Activated T-helper 2 cell treated with anti-CD3 and anti-CD28 coated beads, Interferon-gamma antibody, Interleukin-2, Interleukin-4, amounts not matched to agents 10 μg/mL and 5 μg/mL and 100 μg/mL, durations not matched to agents 14 hours and 24 hours and 36 hours (primary cell): Measurements from ENCODE around the gene TMA7. TPM values are rescaled to one million over a fixed set of nuclear protein-coding genes. Genes with fewer than 3 reads are reported as not detected.
"Not testable (repeated sequence)": the region's sequence is repeated elsewhere in the genome, so short reads cannot be mapped to it uniquely, and the experiment has no call there.

Source experiments
- DNase-seq: peaks from one replicate; pipeline ENCODE4 v3.0.0; 2021; ENCODE audit warnings: low spot score
- H3K27ac Mint-ChIP-seq: one replicate; pipeline ENCODE4 v1.8.0; 2021; ENCODE audit warnings: mixed read lengths
- H3K27me3 Mint-ChIP-seq: one replicate; pipeline ENCODE4 v1.8.0; 2021; ENCODE audit warnings: low read depth, mixed read lengths
- H3K36me3 Mint-ChIP-seq: one replicate; pipeline ENCODE4 v1.8.0; 2021; ENCODE audit warnings: low read depth, mixed read lengths
- H3K4me1 Mint-ChIP-seq: one replicate; pipeline ENCODE4 v1.8.0; 2021; ENCODE audit warnings: low read depth, mixed read lengths
- H3K4me3 Mint-ChIP-seq: one replicate; pipeline ENCODE4 v1.8.0; 2021; ENCODE audit warnings: low read depth, mild to moderate bottlenecking, moderate library complexity, mixed read lengths
- H3K9me3 Mint-ChIP-seq: one replicate; pipeline ENCODE4 v1.8.0; 2021; ENCODE audit warnings: mixed read lengths
- intact Hi-C: fragments of 100-400 bp; cut with micrococcal nuclease; formaldehyde crosslinking; loops from one replicate; pipeline ENCODE4 v1.15.1; 2023
- total RNA-seq: library from RNA; stranded (reverse); gene quantifications from 2 replicates; pipeline ENCODE4 v1.2.3, GENCODE V29; 2022

The TMA7 gene
- total RNA-seq, 1 donor from 2014 or later = 289 TPM

DNA sequence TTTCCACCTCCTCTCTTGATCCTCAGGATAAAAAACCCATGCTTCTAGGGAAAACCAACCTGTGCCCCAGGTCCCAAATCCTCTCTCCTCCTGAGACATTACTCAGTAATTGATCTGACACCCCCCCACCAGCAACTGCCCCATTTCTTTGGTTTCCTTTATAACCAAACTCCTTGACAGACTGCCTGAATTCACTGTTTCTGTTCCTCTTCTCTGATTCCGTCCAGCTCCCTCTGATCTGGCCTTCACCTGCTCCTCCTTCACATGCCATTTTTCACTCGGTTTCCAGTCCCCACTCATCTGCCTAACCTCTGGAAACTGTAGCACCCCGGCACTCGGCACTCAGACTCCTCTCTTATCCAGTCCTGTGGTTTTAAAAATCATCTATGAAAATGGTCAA is 2.2 kb upstream of the TMA7 start:
- H3K36me3 Mint-ChIP-seq = peaks cover 36% of the 10 kb centered on the region
- intact Hi-C loops = loop anchor here (5.0 kb wide), 1 partner anchor 251 kb away; the partner anchor contains the start of gene CDC25A

GRCh38 chr3:48440590-48440958 is 517 bp downstream of the TMA7 start:
- H3K27me3 Mint-ChIP-seq = no peaks in the 10 kb centered on the region
- H3K36me3 Mint-ChIP-seq = peaks cover 49% of the 10 kb centered on the region
- H3K4me3 Mint-ChIP-seq = peak overlapping the region; percentile 97
- H3K9me3 Mint-ChIP-seq = no peaks in the 10 kb centered on the region
- H3K27ac Mint-ChIP-seq = peak overlapping the region; percentile 90
- peaks cover 20% of the 10 kb centered on the region for H3K4me1 Mint-ChIP-seq
- no peak for DNase-seq
- intact Hi-C loops = loop anchor here (1.0 to 2.0 kb wide), 2 partner anchors 139 to 172 kb away; partner anchors contain the start of gene NME6

More for the DNA sequence above, 2.2 kb upstream of the TMA7 start:
- Mint-ChIP-seq H3K4me3 (no peak overlapping the region), H3K4me1 (peaks cover 20% of the 10 kb centered on the region), H3K27me3 (no peaks in the 10 kb centered on the region), H3K27ac (no peak overlapping the region), H3K9me3 (no peaks in the 10 kb centered on the region)
- DNase-seq = no peak

GRCh38 chr3:48441940-48442339 is 1.9 kb downstream of the TMA7 start:
- Mint-ChIP-seq H3K36me3 (peaks cover 55% of the 10 kb centered on the region), H3K27ac (no peak overlapping the region), H3K9me3 (no peaks in the 10 kb centered on the region), H3K27me3 (no peaks in the 10 kb centered on the region), H3K4me3 (peak overlapping the region; percentile 97), H3K4me1 (peaks cover 28% of the 10 kb centered on the region)
- intact Hi-C loops = loop anchor here (2.0 kb wide), 1 partner anchor 173 kb away; no protein-coding TSS in a partner anchor
- DNase-seq = no peak

DNA sequence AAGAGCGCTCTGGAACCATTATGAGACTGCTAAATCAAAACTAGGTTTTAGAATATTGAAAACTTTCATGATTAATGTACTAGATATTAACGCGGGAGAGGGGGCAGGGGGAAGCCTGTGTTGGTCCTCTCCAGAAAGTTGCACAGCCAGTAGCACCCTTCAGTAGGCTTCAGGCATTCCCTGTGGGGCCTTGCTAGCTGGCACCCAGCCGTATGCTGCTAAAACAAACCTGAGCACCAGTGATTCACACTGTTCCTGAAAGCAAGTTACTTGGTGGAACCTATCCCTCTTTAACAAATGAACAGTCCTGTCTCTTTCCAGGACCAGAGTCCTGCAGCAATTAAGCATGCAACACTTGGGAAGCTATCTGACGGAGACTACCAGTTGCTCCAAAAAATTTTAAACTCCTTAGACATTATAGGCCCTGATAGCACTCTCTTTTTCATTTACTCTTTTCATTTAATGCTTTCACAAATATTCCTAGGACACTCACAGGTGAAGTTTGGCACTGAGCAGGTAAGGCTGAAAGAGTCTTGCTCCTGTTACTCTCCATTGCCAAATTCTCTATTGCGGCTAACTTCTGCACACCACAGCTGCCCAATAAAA is 5.3 kb downstream of the TMA7 start:
- H3K27ac Mint-ChIP-seq = peak overlapping the region; percentile 81

DNA sequence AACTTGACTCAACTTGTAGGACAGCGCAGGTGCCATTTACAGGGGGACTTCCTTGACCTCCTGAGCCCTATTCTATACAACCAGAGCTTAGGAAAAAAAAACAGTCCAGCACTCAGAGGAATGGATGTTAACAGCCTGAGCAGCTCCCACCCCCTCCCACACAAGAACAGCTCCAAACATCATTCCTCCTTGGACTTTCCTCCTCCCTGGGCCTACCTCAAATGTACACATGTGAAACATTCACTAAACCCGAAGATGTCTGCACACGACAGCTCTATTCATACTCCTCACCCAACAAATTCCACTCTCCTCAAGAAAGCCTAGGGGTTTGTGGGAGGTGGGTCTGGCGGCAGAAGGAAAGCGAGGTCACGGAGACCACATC is 6.0 kb downstream of the TMA7 start:
- H3K9me3 Mint-ChIP-seq = no peaks in the 10 kb centered on the region
- H3K27ac Mint-ChIP-seq = peak overlapping the region; percentile 81
- peaks cover 33% of the 10 kb centered on the region for H3K4me1 Mint-ChIP-seq
- H3K4me3 Mint-ChIP-seq = peak overlapping the region; percentile 94
- no peaks in the 10 kb centered on the region for H3K27me3 Mint-ChIP-seq
- peaks cover 66% of the 10 kb centered on the region for H3K36me3 Mint-ChIP-seq
- intact Hi-C loops = loop anchor here (2.0 to 5.0 kb wide), 3 partner anchors 27 to 111 kb away; partner anchors contain the start of gene PFKFB4
- DNase-seq = no peak

More for the DNA sequence above, 5.3 kb downstream of the TMA7 start:
- DNase-seq = no peak
- intact Hi-C loops = loop anchor here (5.0 kb wide), 1 partner anchor 62 kb away; no protein-coding TSS in a partner anchor
- peaks cover 33% of the 10 kb centered on the region for H3K4me1 Mint-ChIP-seq
- H3K9me3 Mint-ChIP-seq = no peaks in the 10 kb centered on the region
- H3K27me3 Mint-ChIP-seq = no peaks in the 10 kb centered on the region
- peak overlapping the region; percentile 94 for H3K4me3 Mint-ChIP-seq
- peaks cover 71% of the 10 kb centered on the region for H3K36me3 Mint-ChIP-seq

DNA sequence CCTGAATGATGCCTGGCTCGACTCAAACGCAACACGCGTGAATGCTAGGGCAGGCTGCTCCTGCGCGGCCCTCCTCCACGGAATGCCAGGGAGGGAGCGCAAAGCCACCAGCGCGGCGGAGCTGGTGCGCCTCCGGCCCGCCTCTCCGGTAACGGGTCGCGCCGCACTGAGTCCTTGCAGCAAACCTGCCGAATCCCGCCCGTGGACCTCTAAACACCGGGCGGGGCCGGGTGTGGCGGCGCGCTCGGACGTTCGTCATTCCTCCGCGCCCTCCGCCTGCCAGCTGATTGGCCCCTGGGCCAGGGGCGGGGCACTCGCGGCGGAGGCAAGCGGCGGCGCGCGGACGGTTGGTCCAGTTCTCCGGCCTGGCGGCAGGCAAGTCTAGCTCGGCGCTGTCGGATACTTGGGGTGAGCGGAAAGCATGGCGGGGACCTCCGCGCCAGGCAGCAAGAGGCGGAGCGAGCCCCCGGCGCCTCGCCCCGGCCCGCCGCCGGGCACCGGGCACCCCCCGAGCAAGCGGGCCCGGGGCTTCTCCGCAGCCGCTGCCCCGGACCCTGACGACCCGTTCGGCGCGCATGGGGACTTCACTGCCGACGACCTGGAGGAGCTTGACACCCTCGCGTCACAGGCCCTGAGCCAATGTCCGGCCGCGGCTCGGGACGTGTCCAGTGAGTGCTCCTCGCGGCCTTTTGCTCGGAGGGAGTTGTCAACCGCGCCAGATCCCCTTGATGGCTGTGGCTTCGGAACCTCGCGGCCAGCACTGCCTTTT is 6.6 kb downstream of the TMA7 start, which contains the start of gene ATRIP:
Gene ATRIP, plus strand, starts transcription at position 313 of the 769 bp plus-strand sequence. Its CDS starts 109 bp downstream, at position 422.
- DNase-seq = peak; percentile 87
- intact Hi-C loops = loop anchor here (2.0 to 5.0 kb wide), 3 partner anchors 26 to 110 kb away; partner anchors contain the start of gene PFKFB4
- H3K4me3 Mint-ChIP-seq = peak within 1 kb of the TSS; percentile 94
- H3K36me3 Mint-ChIP-seq = peaks cover 66% of the 10 kb centered on the region
- H3K9me3 Mint-ChIP-seq = no peaks in the 10 kb centered on the region
- H3K4me1 Mint-ChIP-seq = peaks cover 30% of the 10 kb centered on the region
- H3K27me3 Mint-ChIP-seq = no peaks in the 10 kb centered on the region
- H3K27ac Mint-ChIP-seq = peak within 1 kb of the TSS; percentile 81

- Mint-ChIP-seq H3K4me3 (no peak overlapping the region), H3K27me3 (no peaks in the 10 kb centered on the region), H3K9me3 (no peaks in the 10 kb centered on the region), H3K4me1 (peaks cover 19% of the 10 kb centered on the region), H3K36me3 (peaks cover 59% of the 10 kb centered on the region), H3K27ac (no peak overlapping the region)
- no peak for DNase-seq
- intact Hi-C loops = no loop called here
Observed at GRCh38 chr3:48451270-48451669, 11.2 kb downstream of the TMA7 start.

DNA sequence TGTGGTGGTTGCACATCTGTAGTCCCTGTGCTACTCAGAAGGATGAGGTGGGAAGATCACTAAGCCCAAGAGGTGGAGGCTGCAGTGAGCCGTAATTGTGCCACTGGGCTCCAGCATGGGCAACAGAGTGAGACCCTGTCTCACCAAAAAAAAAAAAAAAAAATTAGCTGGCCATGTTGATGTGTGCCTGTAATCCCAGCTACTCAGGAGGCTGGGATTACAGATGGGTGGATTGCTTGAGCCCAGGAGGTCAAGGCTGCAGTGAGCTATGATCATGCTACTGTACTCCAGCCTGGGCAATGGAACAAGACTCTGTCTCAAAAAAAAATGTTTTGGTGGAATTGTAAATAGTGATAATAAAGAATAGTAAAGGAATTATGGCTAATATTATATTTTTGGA is 16.4 kb downstream of the TMA7 start:
- H3K36me3 Mint-ChIP-seq = peaks cover 58% of the 10 kb centered on the region
- no peak for DNase-seq
- intact Hi-C loops = no loop called here
- no peaks in the 10 kb centered on the region for H3K27me3 Mint-ChIP-seq
- H3K4me3 Mint-ChIP-seq = no peak overlapping the region
- no peaks in the 10 kb centered on the region for H3K4me1 Mint-ChIP-seq
- no peaks in the 10 kb centered on the region for H3K9me3 Mint-ChIP-seq
- H3K27ac Mint-ChIP-seq = no peak overlapping the region

DNA sequence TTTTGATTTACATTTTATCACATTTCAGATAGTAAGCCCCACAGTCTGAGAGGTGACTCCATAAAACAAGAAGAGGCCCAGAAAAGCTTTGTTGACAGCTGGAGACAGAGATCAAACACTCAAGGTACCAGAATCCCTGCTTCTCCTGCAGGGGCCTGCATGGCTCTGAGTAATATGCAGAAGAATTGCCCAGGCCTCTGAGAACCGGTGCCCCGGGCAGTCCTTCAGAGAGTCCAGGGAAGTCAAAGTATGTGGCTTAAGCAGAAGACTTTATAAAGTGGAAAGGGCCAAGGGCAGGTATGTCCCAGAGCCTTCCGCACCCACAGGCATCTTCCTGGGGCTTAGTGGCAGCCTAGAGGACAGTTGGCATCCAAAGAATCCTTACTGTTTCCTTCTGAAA is 19.3 kb downstream of the TMA7 start:
- Mint-ChIP-seq H3K9me3 (no peaks in the 10 kb centered on the region), H3K36me3 (peaks cover 42% of the 10 kb centered on the region), H3K27ac (no peak overlapping the region), H3K4me3 (no peak overlapping the region), H3K27me3 (no peaks in the 10 kb centered on the region), H3K4me1 (no peaks in the 10 kb centered on the region)
- intact Hi-C loops = no loop called here
- DNase-seq = no peak

- intact Hi-C loops = no loop called here
- no peak for DNase-seq
- no peak overlapping the region for H3K4me3 Mint-ChIP-seq
- H3K27ac Mint-ChIP-seq = no peak overlapping the region
- H3K36me3 Mint-ChIP-seq = peaks cover 37% of the 10 kb centered on the region
- H3K27me3 Mint-ChIP-seq = no peaks in the 10 kb centered on the region
- no peaks in the 10 kb centered on the region for H3K9me3 Mint-ChIP-seq
- no peaks in the 10 kb centered on the region for H3K4me1 Mint-ChIP-seq
Observed at GRCh38 chr3:48459773-48460516, 19.9 kb downstream of the TMA7 start.

DNA sequence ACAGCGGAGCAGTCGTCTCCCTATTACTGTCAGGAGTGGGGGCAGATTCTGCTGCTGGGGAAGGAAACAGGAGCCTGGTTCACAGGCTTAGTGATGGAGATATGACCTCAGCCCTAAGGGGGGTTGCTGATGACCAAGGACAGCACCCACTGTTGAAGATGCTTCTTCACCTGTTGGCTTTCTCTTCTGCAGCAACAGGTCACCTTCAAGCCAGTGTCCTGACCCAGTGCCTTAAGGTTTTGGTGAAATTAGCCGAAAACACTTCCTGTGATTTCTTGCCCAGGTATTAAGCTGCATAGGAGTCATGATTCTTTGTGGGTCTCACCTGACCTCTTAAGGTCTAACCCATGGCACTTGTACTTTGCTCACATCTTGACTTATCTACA is 20.5 kb downstream of the TMA7 start:
- DNase-seq = no peak
- Mint-ChIP-seq H3K4me3 (no peak overlapping the region), H3K27ac (no peak overlapping the region), H3K4me1 (peaks cover 2% of the 10 kb centered on the region), H3K36me3 (peaks cover 37% of the 10 kb centered on the region), H3K9me3 (no peaks in the 10 kb centered on the region), H3K27me3 (no peaks in the 10 kb centered on the region)
- intact Hi-C loops = no loop called here

GRCh38 chr3:48461767-48462166 is 21.7 kb downstream of the TMA7 start:
- H3K4me1 Mint-ChIP-seq, intact Hi-C loops, H3K27ac Mint-ChIP-seq, H3K9me3 Mint-ChIP-seq, H3K27me3 Mint-ChIP-seq, H3K4me3 Mint-ChIP-seq, DNase-seq: not testable (repeated sequence)
- H3K36me3 Mint-ChIP-seq = peaks cover 41% of the 10 kb centered on the region
